ENCODE data around the gene CATSPERZ. TPM values are rescaled to one million over a fixed set of nuclear protein-coding genes. Genes with fewer than 3 reads are reported as not detected.

Gene CATSPERZ
- total and polyA plus RNA-seq, 9 of the 15 experiments (the other 6 are each of a cell fraction or from before 2014, with no cell fraction given): 0.86 to 8.5 (median 3.5) TPM

DNA sequence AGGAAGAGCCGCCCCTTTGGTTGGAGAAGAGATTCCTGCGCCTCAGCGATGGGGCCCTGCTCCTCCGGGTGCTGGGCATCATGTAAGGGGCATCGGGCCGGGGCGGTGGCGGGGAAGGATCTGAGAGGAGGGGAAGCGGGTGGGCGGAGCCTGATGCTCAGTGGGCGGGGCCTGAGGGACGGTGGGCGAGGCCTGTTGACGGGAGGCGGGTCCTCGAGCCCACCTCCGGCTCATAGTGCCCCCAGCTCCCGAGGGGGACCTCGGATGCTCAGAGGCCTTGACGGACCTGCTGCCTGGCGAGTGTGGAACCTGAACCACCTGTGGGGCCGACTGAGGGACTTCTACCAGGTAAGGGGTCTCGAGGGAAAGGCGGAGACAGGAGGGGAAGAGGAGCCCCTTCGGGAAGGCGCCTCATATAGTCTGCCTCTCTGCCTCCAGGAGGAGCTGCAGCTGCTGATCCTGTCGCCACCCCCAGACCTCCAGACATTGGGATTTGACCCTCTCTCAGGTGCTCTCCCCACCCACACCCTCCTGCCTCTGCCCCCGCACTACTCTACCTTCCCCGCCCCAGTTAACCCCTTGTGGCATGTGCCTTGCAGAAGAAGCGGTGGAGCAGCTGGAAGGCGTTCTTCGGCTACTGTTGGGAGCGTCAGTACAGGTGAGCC, 40.6 kb downstream of the CATSPERZ start (continued):
- no peak for TF ChIP-seq ZNF57 (CRISPR knock-in tag; IDR thresholded peaks at IDR 0.05)
- TF ChIP-seq ZNF764 (CRISPR knock-in tag; IDR thresholded peaks at IDR 0.05; ENCODE audit: low read depth): no peak
- TF ChIP-seq ZNF408 (CRISPR knock-in tag; IDR thresholded peaks at IDR 0.05; ENCODE audit: low read depth): no peak
- no peak for TF ChIP-seq HEY1 (CRISPR knock-in tag; IDR thresholded peaks at IDR 0.05; ENCODE audit: borderline replicate concordance)
- no peak for TF ChIP-seq KLF6 (CRISPR knock-in tag; IDR thresholded peaks at IDR 0.05; ENCODE audit: borderline replicate concordance)
- TF ChIP-seq, protein P1, sequence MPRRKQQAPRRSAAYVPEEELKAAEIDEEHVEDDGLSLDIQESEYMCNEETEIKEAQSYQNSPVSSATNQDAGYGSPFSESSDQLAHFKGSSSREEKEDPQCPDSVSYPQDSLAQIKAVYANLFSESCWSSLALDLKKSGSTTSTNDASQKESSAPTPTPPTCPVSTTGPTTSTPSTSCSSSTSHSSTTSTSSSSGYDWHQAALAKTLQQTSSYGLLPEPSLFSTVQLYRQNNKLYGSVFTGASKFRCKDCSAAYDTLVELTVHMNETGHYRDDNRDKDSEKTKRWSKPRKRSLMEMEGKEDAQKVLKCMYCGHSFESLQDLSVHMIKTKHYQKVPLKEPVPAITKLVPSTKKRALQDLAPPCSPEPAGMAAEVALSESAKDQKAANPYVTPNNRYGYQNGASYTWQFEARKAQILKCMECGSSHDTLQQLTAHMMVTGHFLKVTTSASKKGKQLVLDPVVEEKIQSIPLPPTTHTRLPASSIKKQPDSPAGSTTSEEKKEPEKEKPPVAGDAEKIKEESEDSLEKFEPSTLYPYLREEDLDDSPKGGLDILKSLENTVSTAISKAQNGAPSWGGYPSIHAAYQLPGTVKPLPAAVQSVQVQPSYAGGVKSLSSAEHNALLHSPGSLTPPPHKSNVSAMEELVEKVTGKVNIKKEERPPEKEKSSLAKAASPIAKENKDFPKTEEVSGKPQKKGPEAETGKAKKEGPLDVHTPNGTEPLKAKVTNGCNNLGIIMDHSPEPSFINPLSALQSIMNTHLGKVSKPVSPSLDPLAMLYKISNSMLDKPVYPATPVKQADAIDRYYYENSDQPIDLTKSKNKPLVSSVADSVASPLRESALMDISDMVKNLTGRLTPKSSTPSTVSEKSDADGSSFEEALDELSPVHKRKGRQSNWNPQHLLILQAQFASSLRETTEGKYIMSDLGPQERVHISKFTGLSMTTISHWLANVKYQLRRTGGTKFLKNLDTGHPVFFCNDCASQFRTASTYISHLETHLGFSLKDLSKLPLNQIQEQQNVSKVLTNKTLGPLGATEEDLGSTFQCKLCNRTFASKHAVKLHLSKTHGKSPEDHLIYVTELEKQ (CRISPR knock-in tag; IDR thresholded peaks at IDR 0.05): no peak
- TF ChIP-seq CC2D1A (IDR thresholded peaks at IDR 0.05): peak; percentile 11; the same call in 1 of the 2 replicates
- TF ChIP-seq CTBP1 (IDR thresholded peaks at IDR 0.05; ENCODE audit: borderline replicate concordance): 0 out of 2 replicates have a peak, but pooled peaks have one; percentile 15
- no peak for TF ChIP-seq ZNF780A (CRISPR knock-in tag; IDR thresholded peaks at IDR 0.05)
- TF ChIP-seq CHCHD3 (CRISPR knock-in tag; IDR thresholded peaks at IDR 0.05): no peak
- TF ChIP-seq, protein P2, sequence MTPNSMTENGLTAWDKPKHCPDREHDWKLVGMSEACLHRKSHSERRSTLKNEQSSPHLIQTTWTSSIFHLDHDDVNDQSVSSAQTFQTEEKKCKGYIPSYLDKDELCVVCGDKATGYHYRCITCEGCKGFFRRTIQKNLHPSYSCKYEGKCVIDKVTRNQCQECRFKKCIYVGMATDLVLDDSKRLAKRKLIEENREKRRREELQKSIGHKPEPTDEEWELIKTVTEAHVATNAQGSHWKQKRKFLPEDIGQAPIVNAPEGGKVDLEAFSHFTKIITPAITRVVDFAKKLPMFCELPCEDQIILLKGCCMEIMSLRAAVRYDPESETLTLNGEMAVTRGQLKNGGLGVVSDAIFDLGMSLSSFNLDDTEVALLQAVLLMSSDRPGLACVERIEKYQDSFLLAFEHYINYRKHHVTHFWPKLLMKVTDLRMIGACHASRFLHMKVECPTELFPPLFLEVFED (CRISPR knock-in tag; conservative IDR thresholded peaks at IDR 0.05): no peak
- no peak for TF ChIP-seq FOSL1 (tag; conservative IDR thresholded peaks at IDR 0.05)
- TF ChIP-seq SRSF7 (optimal IDR thresholded peaks at IDR 0.05; ENCODE audit: low read depth, low read length): no peak
- TF ChIP-seq HMG20A (CRISPR knock-in tag; conservative IDR thresholded peaks at IDR 0.05): no peak
- no peak for TF ChIP-seq JUNB (CRISPR knock-in tag; conservative IDR thresholded peaks at IDR 0.05)
- no peak for TF ChIP-seq PHB2 (IDR thresholded peaks at IDR 0.05; ENCODE audit: low read depth)
- no peak for TF ChIP-seq CEBPB (tag; IDR thresholded peaks at IDR 0.05)
- TF ChIP-seq SUPT5H (IDR thresholded peaks at IDR 0.05): no peak
- TF ChIP-seq, protein P3, sequence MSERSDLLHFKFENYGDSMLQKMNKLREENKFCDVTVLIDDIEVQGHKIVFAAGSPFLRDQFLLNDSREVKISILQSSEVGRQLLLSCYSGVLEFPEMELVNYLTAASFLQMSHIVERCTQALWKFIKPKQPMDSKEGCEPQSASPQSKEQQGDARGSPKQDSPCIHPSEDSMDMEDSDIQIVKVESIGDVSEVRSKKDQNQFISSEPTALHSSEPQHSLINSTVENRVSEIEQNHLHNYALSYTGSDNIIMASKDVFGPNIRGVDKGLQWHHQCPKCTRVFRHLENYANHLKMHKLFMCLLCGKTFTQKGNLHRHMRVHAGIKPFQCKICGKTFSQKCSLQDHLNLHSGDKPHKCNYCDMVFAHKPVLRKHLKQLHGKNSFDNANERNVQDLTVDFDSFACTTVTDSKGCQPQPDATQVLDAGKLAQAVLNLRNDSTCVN (CRISPR knock-in tag; IDR thresholded peaks at IDR 0.05): no peak
